WI38 (cell line): ENCODE data around the gene HARS2.
"Not testable (repeated sequence)": the region's sequence is repeated elsewhere in the genome, so short reads cannot be mapped to it uniquely, and the experiment has no call there.

Experiments
- H3K4me3 ChIP-seq: 2 replicates; pipeline ENCODE4 v1.5.1; 2011; ENCODE audit warnings: low read depth, mild to moderate bottlenecking, control low read depth, low read length
- CTCF ChIP-seq: IDR thresholded peaks from 2 replicates; pipeline ENCODE4 v1.5.1; 2012; ENCODE audit warnings: low read depth, mild to moderate bottlenecking, control low read depth, low read length

HARS2 gene

GRCh38 chr5:140690941-140691924 is at the start of gene HARS2, which contains the start of gene HARS1:
HARS2 (plus strand) TSS chr5:140691455; CDS start chr5:140691649, 194 bp downstream.
HARS1 (minus strand) TSS chr5:140691370; CDS start chr5:140691304, 66 bp downstream.
- TF ChIP-seq CTCF: no peak
- H3K4me3 ChIP-seq: peak within 1 kb of the TSS; percentile 95

- no peak overlapping the region for H3K4me3 ChIP-seq
- no peak for TF ChIP-seq CTCF
Measured at GRCh38 chr5:140641716-140642115, 49.5 kb upstream of the HARS2 start.

GRCh38 chr5:140642718-140643117 is 48.5 kb upstream of the HARS2 start:
- TF ChIP-seq CTCF: no peak

GRCh38 chr5:140647042-140647419 is 44.2 kb upstream of the HARS2 start:
- peak overlapping the region; percentile 88 for H3K4me3 ChIP-seq
- no peak for TF ChIP-seq CTCF

More at GRCh38 chr5:140642718-140643117, 48.5 kb upstream of the HARS2 start:
- H3K4me3 ChIP-seq: no peak overlapping the region

GRCh38 chr5:140658870-140659269 is 32.4 kb upstream of the HARS2 start:
- H3K4me3 ChIP-seq: no peak overlapping the region
- TF ChIP-seq CTCF: no peak

- not testable (repeated sequence) for H3K4me3 ChIP-seq
Measured at GRCh38 chr5:140660371-140660770, 30.9 kb upstream of the HARS2 start.

GRCh38 chr5:140664030-140664358 is 27.3 kb upstream of the HARS2 start:
- no peak for TF ChIP-seq CTCF

More at GRCh38 chr5:140664030-140664358, 27.3 kb upstream of the HARS2 start:
- H3K4me3 ChIP-seq: peak overlapping the region; percentile 92
